HG02885 (cell line): ENCODE data around the gene UBR3.
A peak's percentile ranks its signal among the peaks of the same experiment; 100 is the strongest.
"Not testable (repeated sequence)": the region's sequence is repeated elsewhere in the genome, so short reads cannot be mapped to it uniquely, and the experiment has no call there.

Source experiments
- ATAC-seq: cut with Tn5 transposase; IDR thresholded peaks from one replicate; pipeline ENCODE4 v1.9.1; 2021; ENCODE audit warnings: mild to moderate bottlenecking; ENCODE audit not compliant: unreplicated experiment, poor library complexity

The UBR3 gene

GRCh38 chr2:169827272-169828140 lies at the start of gene UBR3:
UBR3 (plus strand) TSS chr2:169827454; CDS start chr2:169827508, 54 bp downstream.
- ATAC-seq = peak; percentile 79

- ATAC-seq = no peak
Observed at GRCh38 chr2:169778446-169778845, 48.8 kb upstream of the UBR3 start.

GRCh38 chr2:169781249-169782013 lies 45.8 kb upstream of the UBR3 start:
- no peak for ATAC-seq

- no peak for ATAC-seq
Observed at GRCh38 chr2:169782513-169782912, 44.7 kb upstream of the UBR3 start.

GRCh38 chr2:169790581-169790980 lies 36.7 kb upstream of the UBR3 start:
- ATAC-seq = no peak

GRCh38 chr2:169795181-169795580 lies 32.1 kb upstream of the UBR3 start:
- no peak for ATAC-seq

GRCh38 chr2:169796441-169796840 lies 30.8 kb upstream of the UBR3 start:
- ATAC-seq = no peak

- ATAC-seq = no peak
Observed at GRCh38 chr2:169797601-169798000, 29.7 kb upstream of the UBR3 start.

GRCh38 chr2:169798397-169798717 lies 28.9 kb upstream of the UBR3 start:
- ATAC-seq = no peak

- ATAC-seq = peak; percentile 97
Observed at GRCh38 chr2:169798718-169799592, 28.3 kb upstream of the UBR3 start, which contains the start of gene SSB. SSB (plus strand) TSS chr2:169798871; CDS start chr2:169800961, 2,090 bp downstream.

GRCh38 chr2:169803480-169803879 lies 23.8 kb upstream of the UBR3 start:
- ATAC-seq = no peak

GRCh38 chr2:169806586-169806985 lies 20.7 kb upstream of the UBR3 start:
- no peak for ATAC-seq

GRCh38 chr2:169808221-169808620 lies 19.0 kb upstream of the UBR3 start:
- ATAC-seq = no peak

GRCh38 chr2:169815849-169816248 lies 11.4 kb upstream of the UBR3 start:
- no peak for ATAC-seq

- not testable (repeated sequence) for ATAC-seq
Observed at GRCh38 chr2:169816961-169817360, 10.3 kb upstream of the UBR3 start.

GRCh38 chr2:169817369-169817768 lies 9.9 kb upstream of the UBR3 start:
- not testable (repeated sequence) for ATAC-seq

GRCh38 chr2:169818241-169818640 lies 9.0 kb upstream of the UBR3 start:
- ATAC-seq = no peak

GRCh38 chr2:169819106-169819505 lies 8.1 kb upstream of the UBR3 start:
- no peak for ATAC-seq

GRCh38 chr2:169820101-169820500 lies 7.2 kb upstream of the UBR3 start:
- not testable (repeated sequence) for ATAC-seq

GRCh38 chr2:169822036-169822435 lies 5.2 kb upstream of the UBR3 start:
- ATAC-seq = no peak
